ENCODE data around the gene CERK. TPM values are rescaled to one million over a fixed set of nuclear protein-coding genes. Genes with fewer than 3 reads are reported as not detected.
A peak's percentile ranks its signal among the peaks of the same experiment; 100 is the strongest.
"Not testable (repeated sequence)": the region's sequence is repeated elsewhere in the genome, so short reads cannot be mapped to it uniquely, and the experiment has no call there.

The CERK gene
- total RNA-seq, 4 donors from 2014 or later: 19.2 to 46.2 (median 36.6) TPM

DNA sequence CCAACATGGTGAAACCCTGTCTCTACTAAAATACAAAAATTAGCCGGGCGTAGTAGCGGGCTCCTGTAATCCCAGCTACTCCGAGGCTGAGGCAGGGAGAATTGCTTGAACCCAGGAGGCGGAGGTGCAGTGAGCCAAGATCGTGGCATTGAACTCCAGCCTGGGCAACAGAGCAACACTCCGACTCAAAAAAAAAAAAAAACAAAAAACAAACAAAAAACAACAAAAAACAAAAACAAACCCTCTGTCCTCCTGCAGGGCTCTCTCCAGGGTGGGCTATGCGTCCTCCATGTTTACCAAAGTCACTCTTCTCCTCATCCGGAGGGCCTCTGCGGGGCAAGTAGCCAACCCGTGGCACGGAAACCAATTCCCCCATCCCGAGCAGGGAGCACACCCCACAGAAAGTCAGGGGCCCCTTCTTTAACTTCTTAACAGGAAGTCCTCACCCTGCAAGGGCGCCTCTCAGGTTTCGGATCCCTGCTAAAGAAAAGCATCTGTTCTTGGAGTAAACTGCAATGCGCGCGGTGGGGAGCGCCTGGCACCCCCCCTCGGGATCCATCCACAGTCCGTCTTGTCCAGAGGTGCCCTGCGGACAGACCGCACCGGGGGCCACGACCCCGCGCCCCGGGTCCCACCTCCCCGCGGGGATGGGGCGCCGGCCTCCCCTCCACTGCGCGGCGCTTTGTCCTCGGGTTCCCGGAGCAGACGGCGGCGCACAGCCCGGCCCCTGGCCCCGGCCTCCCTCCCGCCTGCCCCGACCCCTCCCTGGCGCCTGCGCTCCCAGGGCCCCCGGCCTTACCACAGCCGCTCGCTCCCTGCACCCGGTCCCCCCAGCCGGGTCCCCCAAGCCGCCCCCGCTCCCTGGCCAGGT lies 712 bp downstream of the CERK start:
- WGBS: 11% methylated on average over 13 of the region's 53 CpGs

DNA sequence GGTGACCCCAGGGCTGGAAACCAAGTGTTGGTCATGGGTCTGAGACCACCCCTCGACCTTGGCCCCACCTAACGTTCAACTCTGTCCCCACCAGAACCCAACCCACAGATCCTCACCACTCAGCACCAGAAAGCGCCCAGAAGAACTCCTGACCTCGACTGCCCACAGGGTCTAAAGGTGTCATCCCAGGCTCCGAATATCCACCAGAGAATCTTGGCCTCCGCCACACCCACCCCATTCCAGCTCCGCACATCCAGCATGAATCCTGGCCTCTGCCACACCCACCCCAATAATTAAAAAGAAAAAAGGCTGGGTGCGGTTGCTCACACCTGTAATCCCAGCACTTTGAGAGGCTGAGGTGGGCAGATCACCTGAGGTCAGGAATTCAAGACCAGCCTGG lies 1.3 kb downstream of the CERK start:
- peaks cover 4% of the 10 kb centered on the region for H3K36me3 ChIP-seq
- no peaks in the 10 kb centered on the region for H3K27me3 ChIP-seq
- TF ChIP-seq POLR2A (IDR thresholded peaks at IDR 0.05): no peak
- no peak for TF ChIP-seq POLR2AphosphoS5 (IDR thresholded peaks at IDR 0.05)
- no peak for TF ChIP-seq EP300 (IDR thresholded peaks at IDR 0.05)
- TF ChIP-seq, protein P1, sequence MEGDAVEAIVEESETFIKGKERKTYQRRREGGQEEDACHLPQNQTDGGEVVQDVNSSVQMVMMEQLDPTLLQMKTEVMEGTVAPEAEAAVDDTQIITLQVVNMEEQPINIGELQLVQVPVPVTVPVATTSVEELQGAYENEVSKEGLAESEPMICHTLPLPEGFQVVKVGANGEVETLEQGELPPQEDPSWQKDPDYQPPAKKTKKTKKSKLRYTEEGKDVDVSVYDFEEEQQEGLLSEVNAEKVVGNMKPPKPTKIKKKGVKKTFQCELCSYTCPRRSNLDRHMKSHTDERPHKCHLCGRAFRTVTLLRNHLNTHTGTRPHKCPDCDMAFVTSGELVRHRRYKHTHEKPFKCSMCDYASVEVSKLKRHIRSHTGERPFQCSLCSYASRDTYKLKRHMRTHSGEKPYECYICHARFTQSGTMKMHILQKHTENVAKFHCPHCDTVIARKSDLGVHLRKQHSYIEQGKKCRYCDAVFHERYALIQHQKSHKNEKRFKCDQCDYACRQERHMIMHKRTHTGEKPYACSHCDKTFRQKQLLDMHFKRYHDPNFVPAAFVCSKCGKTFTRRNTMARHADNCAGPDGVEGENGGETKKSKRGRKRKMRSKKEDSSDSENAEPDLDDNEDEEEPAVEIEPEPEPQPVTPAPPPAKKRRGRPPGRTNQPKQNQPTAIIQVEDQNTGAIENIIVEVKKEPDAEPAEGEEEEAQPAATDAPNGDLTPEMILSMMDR (IDR thresholded peaks at IDR 0.05): no peak
- no peak overlapping the region for H3K27ac ChIP-seq
- 34% methylated on average over 5 of the region's 8 CpGs for WGBS
- DNase-seq (ENCODE audit: low spot score in 2 of 2): no peak
- H3K4me1 ChIP-seq: peaks cover 61% of the 10 kb centered on the region
- no peaks in the 10 kb centered on the region for H3K9me3 ChIP-seq
- peak overlapping the region; percentile 87 for H3K4me3 ChIP-seq

More for the DNA sequence above, 712 bp downstream of the CERK start:
- Histone ChIP-seq H3K4me1 (peaks cover 56% of the 10 kb centered on the region), H3K27ac (peak overlapping the region; percentile 88), H3K9me3 (no peaks in the 10 kb centered on the region), H3K27me3 (no peaks in the 10 kb centered on the region), H3K36me3 (no peaks in the 10 kb centered on the region), H3K4me3 (peak overlapping the region; percentile 87)
- TF ChIP-seq, protein P1 (IDR thresholded peaks at IDR 0.05): no peak
- TF ChIP-seq POLR2AphosphoS5 (IDR thresholded peaks at IDR 0.05) (no peak), POLR2A (IDR thresholded peaks at IDR 0.05) (no peak), EP300 (IDR thresholded peaks at IDR 0.05) (no peak)
- DNase-seq (ENCODE audit: low spot score in 2 of 2): no peak

DNA sequence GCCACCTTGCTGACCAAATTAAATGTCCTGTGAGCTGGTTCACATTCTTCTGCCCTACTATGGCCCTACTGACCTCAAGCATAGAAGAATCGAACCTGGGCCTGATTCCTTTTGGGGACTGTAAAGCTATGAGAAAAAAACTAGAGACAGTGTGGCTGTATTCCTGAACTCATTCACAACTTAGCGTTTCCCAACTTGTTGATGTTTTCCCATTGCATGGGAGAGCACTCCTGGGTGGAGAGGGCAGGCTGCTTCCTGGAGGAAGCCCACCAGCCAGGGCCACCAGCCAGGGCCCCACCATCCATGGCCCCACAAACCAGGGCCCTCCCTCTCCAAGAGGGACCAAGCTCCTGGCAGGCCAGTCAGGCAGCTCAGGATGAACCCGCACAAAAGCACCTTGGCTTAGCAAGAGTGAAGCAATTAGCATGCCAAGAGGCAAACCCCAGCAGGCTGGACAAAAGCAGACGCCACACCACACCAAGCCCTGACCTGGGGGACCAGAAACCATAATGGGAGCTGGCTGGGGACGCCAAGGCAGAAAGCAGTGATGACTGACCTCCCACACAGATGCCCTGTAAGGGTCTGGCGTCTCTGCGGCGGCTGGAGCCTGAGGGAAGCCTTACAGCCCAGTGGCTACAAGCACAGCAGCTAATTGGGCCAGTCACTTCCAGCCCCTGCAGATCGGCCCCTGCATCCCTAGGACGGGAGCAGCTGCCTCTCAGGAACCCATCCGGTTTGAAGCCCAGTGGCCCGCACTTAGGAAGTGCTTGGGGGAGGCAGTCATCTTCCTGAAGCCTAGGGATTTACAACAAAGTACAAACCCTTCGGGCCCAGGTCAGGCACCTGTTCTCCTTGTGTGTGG lies 2.1 kb downstream of the CERK start:
- no peak for DNase-seq (ENCODE audit: low spot score in 2 of 2)
- Histone ChIP-seq H3K4me1 (peaks cover 68% of the 10 kb centered on the region), H3K36me3 (peaks cover 5% of the 10 kb centered on the region), H3K27me3 (no peaks in the 10 kb centered on the region), H3K4me3 (peak overlapping the region; percentile 87), H3K9me3 (no peaks in the 10 kb centered on the region), H3K27ac (peak overlapping the region; percentile 40)
- 89% methylated on average over 5 of the region's 13 CpGs for WGBS
- no peak for TF ChIP-seq POLR2AphosphoS5 (IDR thresholded peaks at IDR 0.05)
- no peak for TF ChIP-seq POLR2A (IDR thresholded peaks at IDR 0.05)
- TF ChIP-seq, protein P1 (IDR thresholded peaks at IDR 0.05): no peak
- no peak for TF ChIP-seq EP300 (IDR thresholded peaks at IDR 0.05)

DNA sequence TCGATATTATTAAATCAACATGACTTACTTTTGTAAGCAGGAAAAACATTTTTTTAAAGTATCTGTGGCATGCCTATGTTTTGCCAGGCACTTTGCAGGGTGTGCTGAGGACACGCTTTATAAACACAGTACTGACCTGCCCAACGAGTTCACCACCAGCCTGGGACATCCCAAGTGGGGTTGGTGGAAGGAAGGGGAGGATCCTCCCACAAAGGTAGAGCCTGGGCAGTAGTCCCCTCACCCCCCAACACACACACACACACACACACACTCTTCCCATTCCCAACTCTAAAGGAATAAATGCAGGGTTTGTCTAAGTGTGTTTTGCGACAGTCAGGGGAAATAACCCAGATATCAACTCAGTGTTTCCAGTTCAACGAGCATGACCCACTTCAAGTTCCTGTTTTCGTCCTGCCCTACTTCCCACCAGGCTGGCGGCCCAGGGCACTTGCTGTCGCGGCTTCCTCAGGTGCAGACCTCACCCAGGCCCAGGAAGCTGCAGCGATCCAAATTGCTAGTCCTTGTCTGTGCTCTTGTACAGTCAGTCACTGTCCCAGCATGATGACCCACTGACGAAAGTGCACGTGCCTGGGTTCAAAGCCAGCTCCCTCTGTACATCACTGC lies 3.1 kb downstream of the CERK start:
- no peak overlapping the region for H3K4me3 ChIP-seq
- no peak for DNase-seq (ENCODE audit: low spot score in 2 of 2)
- H3K36me3 ChIP-seq: peaks cover 5% of the 10 kb centered on the region
- peaks cover 75% of the 10 kb centered on the region for H3K4me1 ChIP-seq
- peak overlapping the region; percentile 40 for H3K27ac ChIP-seq
- no peaks in the 10 kb centered on the region for H3K9me3 ChIP-seq
- TF ChIP-seq, protein P1 (IDR thresholded peaks at IDR 0.05): no peak
- TF ChIP-seq POLR2AphosphoS5 (IDR thresholded peaks at IDR 0.05): no peak
- no peak for TF ChIP-seq EP300 (IDR thresholded peaks at IDR 0.05)
- TF ChIP-seq POLR2A (IDR thresholded peaks at IDR 0.05): no peak
- 52% methylated on average over 12 of the region's 12 CpGs for WGBS
- H3K27me3 ChIP-seq: no peaks in the 10 kb centered on the region

DNA sequence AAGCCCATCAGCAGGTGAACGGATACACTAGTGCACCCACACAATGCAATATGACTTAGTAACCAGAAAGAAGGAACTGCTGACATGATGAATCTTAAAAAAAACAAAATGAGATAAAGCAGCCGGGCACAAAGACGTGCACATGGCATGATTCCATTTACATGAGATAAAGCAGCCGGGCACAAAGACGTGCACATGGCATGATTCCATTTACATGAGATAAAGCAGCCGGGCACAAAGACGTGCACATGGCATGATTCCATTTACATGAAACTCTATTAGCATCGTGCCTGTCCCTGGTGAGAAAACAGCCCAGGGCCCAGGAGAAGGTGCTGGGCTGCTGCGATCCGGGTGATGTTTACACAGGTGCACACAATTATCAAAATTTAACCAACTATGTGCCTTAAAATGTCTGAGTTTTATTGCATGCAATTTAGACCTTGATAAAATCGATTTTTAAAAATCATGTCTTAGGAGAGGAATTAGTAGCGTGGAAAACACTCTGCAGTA lies 3.8 kb downstream of the CERK start:
- H3K36me3 ChIP-seq; H3K9me3 ChIP-seq; DNase-seq (ENCODE audit: low spot score in 2 of 2); H3K27ac ChIP-seq; H3K4me3 ChIP-seq; H3K27me3 ChIP-seq: not testable (repeated sequence)
- WGBS: 36% methylated on average over 12 of the region's 12 CpGs
- H3K4me1 ChIP-seq: peaks cover 70% of the 10 kb centered on the region

All from suprapubic skin (tissue), 4 donors.